ENCODE results near the gene HOATZ.

HOATZ gene

GRCh38 chr11:111577821-111578220 lies 63.2 kb downstream of the HOATZ start:
- H3K4me2 ChIP-seq (ENCODE audit: low read length): no peak overlapping the region
- no peak overlapping the region for H3K4me3 ChIP-seq (ENCODE audit: low read length)
- H3K27me3 ChIP-seq (ENCODE audit: low read depth, low read length): no peaks in the 10 kb centered on the region
- TF ChIP-seq CTCF (IDR thresholded peaks at IDR 0.05; ENCODE audit: low read depth, low read length) (no peak), EZH2phosphoT487 (IDR thresholded peaks at IDR 0.05; ENCODE audit: low read depth) (no peak)
- H3K27ac ChIP-seq (ENCODE audit: low read length): no peak overlapping the region
- no peak overlapping the region for H2AFZ ChIP-seq (ENCODE audit: low read depth, low read length)
- no peaks in the 10 kb centered on the region for H4K20me1 ChIP-seq (ENCODE audit: insufficient read depth, low read length)
- H3K9ac ChIP-seq (ENCODE audit: low read length): no peak overlapping the region
- H3K79me2 ChIP-seq (ENCODE audit: low read length): no peaks in the 10 kb centered on the region
- no peaks in the 10 kb centered on the region for H3K9me3 ChIP-seq (ENCODE audit: insufficient read depth, low read length)
- H3K36me3 ChIP-seq (replicated peaks; ENCODE audit: low read depth, low read length): no peaks in the 10 kb centered on the region
- H3K4me1 ChIP-seq (ENCODE audit: low read length): peaks cover 12% of the 10 kb centered on the region

GRCh38 chr11:111581341-111581740 lies 66.8 kb downstream of the HOATZ start:
- TF ChIP-seq CTCF (IDR thresholded peaks at IDR 0.05; ENCODE audit: low read depth, low read length): no peak
- TF ChIP-seq EZH2phosphoT487 (IDR thresholded peaks at IDR 0.05; ENCODE audit: low read depth): no peak
- H3K79me2 ChIP-seq (ENCODE audit: low read length): no peaks in the 10 kb centered on the region
- H4K20me1 ChIP-seq (ENCODE audit: insufficient read depth, low read length): no peaks in the 10 kb centered on the region

GRCh38 chr11:111582163-111582562 lies 67.6 kb downstream of the HOATZ start:
- no peak overlapping the region for H3K9ac ChIP-seq (ENCODE audit: low read length)
- peaks cover 12% of the 10 kb centered on the region for H3K4me1 ChIP-seq (ENCODE audit: low read length)
- H3K4me3 ChIP-seq (ENCODE audit: low read length): no peak overlapping the region
- no peaks in the 10 kb centered on the region for H3K36me3 ChIP-seq (replicated peaks; ENCODE audit: low read depth, low read length)
- no peak overlapping the region for H3K27ac ChIP-seq (ENCODE audit: low read length)
- TF ChIP-seq EZH2phosphoT487 (IDR thresholded peaks at IDR 0.05; ENCODE audit: low read depth) (no peak), CTCF (IDR thresholded peaks at IDR 0.05; ENCODE audit: low read depth, low read length) (no peak)
- no peaks in the 10 kb centered on the region for H4K20me1 ChIP-seq (ENCODE audit: insufficient read depth, low read length)
- peak overlapping the region; percentile 11; the same call in 1 of the 2 replicates for H2AFZ ChIP-seq (ENCODE audit: low read depth, low read length)
- no peaks in the 10 kb centered on the region for H3K9me3 ChIP-seq (ENCODE audit: insufficient read depth, low read length)
- H3K4me2 ChIP-seq (ENCODE audit: low read length): no peak overlapping the region
- H3K27me3 ChIP-seq (ENCODE audit: low read depth, low read length): no peaks in the 10 kb centered on the region
- H3K79me2 ChIP-seq (ENCODE audit: low read length): no peaks in the 10 kb centered on the region

More at GRCh38 chr11:111581341-111581740, 66.8 kb downstream of the HOATZ start:
- Histone ChIP-seq H3K36me3 (replicated peaks; ENCODE audit: low read depth, low read length) (no peaks in the 10 kb centered on the region), H3K4me3 (ENCODE audit: low read length) (no peak overlapping the region), H3K4me1 (ENCODE audit: low read length) (peaks cover 8% of the 10 kb centered on the region), H3K9me3 (ENCODE audit: insufficient read depth, low read length) (no peaks in the 10 kb centered on the region), H3K27ac (ENCODE audit: low read length) (no peak overlapping the region), H3K27me3 (ENCODE audit: low read depth, low read length) (no peaks in the 10 kb centered on the region), H3K4me2 (ENCODE audit: low read length) (no peak overlapping the region), H2AFZ (ENCODE audit: low read depth, low read length) (no peak overlapping the region), H3K9ac (ENCODE audit: low read length) (no peak overlapping the region)

DNA sequence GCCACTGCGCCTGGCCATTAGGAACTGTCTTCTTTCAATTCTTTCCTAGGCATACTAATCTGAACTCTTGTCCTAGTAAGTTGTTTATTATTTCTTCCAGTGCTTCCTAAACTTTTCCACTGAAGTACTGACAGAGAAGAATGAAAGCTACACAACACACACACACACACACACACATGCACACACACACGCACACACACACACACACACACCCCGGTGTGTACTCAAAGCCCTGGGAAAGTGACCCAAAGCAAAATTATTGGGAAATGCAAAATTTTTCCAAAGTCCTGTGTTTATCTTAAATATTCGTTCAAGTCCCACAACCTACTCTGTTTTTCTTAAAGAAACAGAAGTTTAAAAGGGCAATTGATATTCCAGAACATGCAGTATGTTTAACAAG lies 68.3 kb downstream of the HOATZ start:
- Histone ChIP-seq H3K9me3 (ENCODE audit: insufficient read depth, low read length) (no peaks in the 10 kb centered on the region), H3K9ac (ENCODE audit: low read length) (no peak overlapping the region), H2AFZ (ENCODE audit: low read depth, low read length) (no peak overlapping the region), H3K79me2 (ENCODE audit: low read length) (no peaks in the 10 kb centered on the region), H3K27ac (ENCODE audit: low read length) (no peak overlapping the region), H3K4me2 (ENCODE audit: low read length) (no peak overlapping the region), H3K36me3 (replicated peaks; ENCODE audit: low read depth, low read length) (no peaks in the 10 kb centered on the region), H3K4me3 (ENCODE audit: low read length) (no peak overlapping the region), H3K27me3 (ENCODE audit: low read depth, low read length) (no peaks in the 10 kb centered on the region), H3K4me1 (ENCODE audit: low read length) (peaks cover 12% of the 10 kb centered on the region), H4K20me1 (ENCODE audit: insufficient read depth, low read length) (no peaks in the 10 kb centered on the region)
- no peak for TF ChIP-seq CTCF (IDR thresholded peaks at IDR 0.05; ENCODE audit: low read depth, low read length)
- TF ChIP-seq EZH2phosphoT487 (IDR thresholded peaks at IDR 0.05; ENCODE audit: low read depth): no peak
